ENCODE data around the gene IFIT5.
A peak's percentile ranks its signal among the peaks of the same experiment; 100 is the strongest.
"Not testable (repeated sequence)": the region's sequence is repeated elsewhere in the genome, so short reads cannot be mapped to it uniquely, and the experiment has no call there.

The IFIT5 gene

DNA sequence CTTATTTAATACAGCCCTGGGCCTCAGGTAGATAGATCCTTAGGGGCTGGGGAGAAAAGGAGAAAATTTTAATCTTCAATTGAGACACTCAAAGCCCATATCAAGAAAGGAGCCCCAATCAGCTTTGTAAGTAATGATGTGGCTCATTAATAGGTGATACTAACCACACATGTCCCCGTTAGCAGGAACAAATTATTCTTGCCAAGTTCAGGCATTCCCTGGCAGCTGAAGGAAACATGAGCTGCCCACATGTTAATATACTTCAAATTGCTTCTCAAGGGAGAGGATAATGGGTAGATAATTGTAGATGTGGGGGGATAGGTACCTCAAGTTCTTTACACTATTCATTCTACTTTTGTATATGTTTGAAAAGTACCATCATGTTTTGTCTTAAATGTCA lies 14.5 kb downstream of the IFIT5 start:
- no peak for DNase-seq (ENCODE audit: low read depth, low spot score)

DNA sequence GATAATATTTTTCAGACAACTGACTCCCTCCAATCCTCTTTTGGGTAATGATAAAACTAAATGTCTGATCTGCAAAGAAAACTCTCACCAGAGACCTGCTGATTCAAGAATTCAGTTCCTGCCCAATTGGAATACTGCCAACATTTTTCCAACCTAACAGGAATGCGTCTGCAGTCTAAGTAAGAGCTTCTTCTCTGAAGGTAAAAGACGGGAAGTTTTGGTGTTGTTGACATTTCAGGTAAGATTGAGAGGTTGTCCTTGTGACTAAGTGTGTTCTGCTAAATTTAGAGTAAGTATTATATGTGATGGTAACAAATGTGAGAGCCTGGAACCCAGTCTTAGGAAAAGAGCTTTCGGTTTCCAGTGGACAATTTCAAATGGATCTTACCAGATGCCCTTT lies 17.6 kb downstream of the IFIT5 start:
- peak; percentile 65 for DNase-seq (ENCODE audit: low read depth, low spot score)

GRCh38 chr10:89438525-89438924 lies 24.2 kb downstream of the IFIT5 start:
- no peak for DNase-seq (ENCODE audit: low read depth, low spot score)

DNA sequence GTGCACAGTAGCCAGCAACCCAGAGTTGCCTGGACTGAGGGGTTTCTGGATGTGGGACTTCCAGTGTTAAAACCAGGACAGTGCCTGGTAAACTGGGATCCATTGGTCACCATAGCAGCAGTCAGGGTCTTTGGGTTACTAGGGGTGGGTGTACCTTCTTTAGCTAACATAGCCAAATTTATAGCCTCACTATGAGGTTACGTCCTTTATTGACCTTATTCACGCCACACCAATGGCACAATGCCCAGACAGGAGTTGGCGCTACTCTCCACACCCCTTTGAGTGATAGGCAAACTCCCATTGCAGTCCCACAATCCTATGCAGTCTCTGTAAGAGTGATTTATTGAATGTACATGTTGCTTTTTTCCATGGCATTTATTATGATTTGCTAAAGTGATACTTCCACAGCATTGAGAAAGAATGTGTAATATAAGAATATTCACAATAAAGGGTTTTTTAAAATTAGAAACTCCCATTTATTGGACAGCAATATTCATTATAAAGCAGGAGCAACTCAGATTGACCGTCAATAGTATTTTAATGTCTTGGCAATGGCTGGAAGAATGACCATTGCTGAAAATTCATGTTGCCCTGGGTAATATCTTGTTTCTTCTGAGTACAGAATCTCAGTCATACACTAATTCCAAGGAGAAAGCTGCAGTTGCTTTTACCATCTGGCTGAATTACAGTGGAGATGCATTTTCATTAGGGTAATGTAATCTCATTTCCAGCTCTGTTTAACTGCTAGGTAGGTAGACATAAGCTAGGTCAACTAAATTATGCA lies 26.1 kb downstream of the IFIT5 start:
- no peak for DNase-seq (ENCODE audit: low read depth, low spot score)

DNA sequence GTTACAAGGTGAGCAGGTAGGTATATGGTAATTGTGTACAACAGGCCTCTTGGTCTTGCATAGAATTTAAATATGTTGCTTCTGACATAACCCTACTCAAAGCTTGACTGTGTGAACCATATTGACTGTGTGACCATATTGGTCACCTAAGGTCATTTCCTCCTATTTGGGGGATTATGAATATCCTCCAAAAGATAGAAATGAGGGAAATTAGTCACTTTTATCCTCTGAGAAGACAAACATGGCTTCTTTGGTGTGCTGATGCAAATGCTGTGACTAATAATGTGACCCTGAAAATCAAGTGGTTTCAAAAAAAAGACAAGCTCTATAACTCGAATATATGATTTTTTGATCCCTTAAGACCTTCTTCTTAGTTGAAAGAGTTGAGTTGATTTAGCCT lies 27.9 kb downstream of the IFIT5 start:
- DNase-seq (ENCODE audit: low read depth, low spot score) = no peak

GRCh38 chr10:89444819-89445218 lies 30.5 kb downstream of the IFIT5 start:
- DNase-seq (ENCODE audit: low read depth, low spot score) = not testable (repeated sequence)

- DNase-seq (ENCODE audit: low read depth, low spot score) = no peak
Measured at GRCh38 chr10:89450901-89451300, 36.5 kb downstream of the IFIT5 start.

DNA sequence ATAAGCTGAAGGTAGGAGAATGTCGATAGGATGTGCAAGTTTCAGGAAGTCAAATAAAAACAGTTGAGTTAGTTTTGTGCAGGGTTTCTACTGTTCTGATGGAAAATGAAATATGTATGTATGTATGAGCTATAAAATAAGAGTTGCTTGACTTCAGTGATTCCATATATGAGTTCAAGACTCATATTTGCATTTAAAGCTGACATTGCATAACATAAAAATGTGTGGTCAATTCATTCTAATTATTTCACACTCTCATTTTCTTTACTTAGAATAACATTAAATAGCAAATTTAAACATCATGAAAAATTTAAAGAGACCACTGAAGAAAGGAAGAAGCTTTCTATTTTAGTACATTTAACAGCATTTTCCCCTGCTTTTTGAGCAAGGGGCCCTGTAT lies 37.8 kb downstream of the IFIT5 start:
- no peak for DNase-seq (ENCODE audit: low read depth, low spot score)

GRCh38 chr10:89454561-89455347 lies 40.4 kb downstream of the IFIT5 start:
- no peak for DNase-seq (ENCODE audit: low read depth, low spot score)

- no peak for DNase-seq (ENCODE audit: low read depth, low spot score)
Measured at GRCh38 chr10:89458291-89458690, 43.9 kb downstream of the IFIT5 start.

DNA sequence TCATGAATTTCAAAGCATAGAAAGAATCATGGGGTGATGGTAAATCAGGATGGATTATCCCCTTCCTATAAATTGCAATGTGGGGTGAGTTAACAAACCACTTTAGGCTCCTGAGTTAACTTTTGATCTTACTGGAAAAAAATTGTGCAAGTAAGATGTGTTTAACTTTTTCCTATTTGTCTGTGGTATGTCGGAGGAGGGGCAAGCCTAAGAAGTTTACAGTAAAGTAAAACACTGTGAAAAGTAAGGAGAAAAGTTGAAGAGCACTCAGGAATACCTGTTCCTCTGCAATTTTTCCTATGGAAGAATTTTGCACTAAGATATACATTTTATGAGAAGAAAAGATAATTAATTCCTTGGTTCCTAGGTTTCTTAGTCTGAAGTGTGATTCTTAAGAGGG lies 44.4 kb downstream of the IFIT5 start:
- DNase-seq (ENCODE audit: low read depth, low spot score) = no peak

- no peak for DNase-seq (ENCODE audit: low read depth, low spot score)
Measured at GRCh38 chr10:89463846-89464537, 49.6 kb downstream of the IFIT5 start.

- DNase-seq (ENCODE audit: low read depth, low spot score) = no peak
Measured at GRCh38 chr10:89465196-89465595, 50.8 kb downstream of the IFIT5 start.

GRCh38 chr10:89466599-89467035 lies 52.2 kb downstream of the IFIT5 start:
- no peak for DNase-seq (ENCODE audit: low read depth, low spot score)

- DNase-seq (ENCODE audit: low read depth, low spot score) = no peak
Measured at GRCh38 chr10:89468191-89468965, 54.0 kb downstream of the IFIT5 start.

GRCh38 chr10:89469517-89469916 lies 55.1 kb downstream of the IFIT5 start:
- no peak for DNase-seq (ENCODE audit: low read depth, low spot score)
